ENCODE measurements around the gene ADAM22.

- TF ChIP-seq CTCF (IDR thresholded peaks at IDR 0.05; ENCODE audit: low read depth, low read length) (no peak), EZH2phosphoT487 (IDR thresholded peaks at IDR 0.05; ENCODE audit: low read depth) (no peak)
Measured at GRCh38 chr7:87968021-87968420, 34.0 kb downstream of the ADAM22 start.

All from OCI-LY3 (cell line).